ENCODE measurements around the gene RNASE7.

Gene RNASE7

GRCh38 chr14:21068521-21069387 is 26.6 kb downstream of the RNASE7 start:
- peak; percentile 36 to 43 for DNase-seq (ENCODE audit: low read depth in 2 of 2)

GRCh38 chr14:21069388-21070082 is 27.4 kb downstream of the RNASE7 start:
- no peak for DNase-seq (ENCODE audit: low read depth in 2 of 2)

- no peak for DNase-seq (ENCODE audit: low read depth in 2 of 2)
Measured at GRCh38 chr14:21070083-21070609, 28.0 kb downstream of the RNASE7 start, which contains the start of gene ARHGEF40. ARHGEF40 (plus strand) TSS chr14:21070304; CDS start chr14:21070397, 93 bp downstream.

GRCh38 chr14:21070610-21071224 is 28.6 kb downstream of the RNASE7 start:
- no peak for DNase-seq (ENCODE audit: low read depth in 2 of 2)

GRCh38 chr14:21071225-21072030 is 29.3 kb downstream of the RNASE7 start:
- DNase-seq (ENCODE audit: low read depth in 2 of 2) = peak in 1 of 2 donors; percentile 40

GRCh38 chr14:21072031-21072473 is 29.9 kb downstream of the RNASE7 start:
- no peak for DNase-seq (ENCODE audit: low read depth in 2 of 2)

- DNase-seq (ENCODE audit: low read depth in 2 of 2) = no peak
Measured at GRCh38 chr14:21072781-21073339, 30.7 kb downstream of the RNASE7 start.

- no peak for DNase-seq (ENCODE audit: low read depth in 2 of 2)
Measured at GRCh38 chr14:21073921-21074320, 31.8 kb downstream of the RNASE7 start.

- DNase-seq (ENCODE audit: low read depth in 2 of 2) = no peak
Measured at GRCh38 chr14:21074398-21075272, 32.5 kb downstream of the RNASE7 start.

GRCh38 chr14:21075719-21076437 is 33.7 kb downstream of the RNASE7 start:
- no peak for DNase-seq (ENCODE audit: low read depth in 2 of 2)

- DNase-seq (ENCODE audit: low read depth in 2 of 2) = no peak
Measured at GRCh38 chr14:21077672-21078071, 35.5 kb downstream of the RNASE7 start.

GRCh38 chr14:21078287-21078686 is 36.1 kb downstream of the RNASE7 start:
- DNase-seq (ENCODE audit: low read depth in 2 of 2) = no peak

- no peak for DNase-seq (ENCODE audit: low read depth in 2 of 2)
Measured at GRCh38 chr14:21078726-21079125, 36.6 kb downstream of the RNASE7 start.

GRCh38 chr14:21081521-21082142 is 39.5 kb downstream of the RNASE7 start:
- no peak for DNase-seq (ENCODE audit: low read depth in 2 of 2)

- DNase-seq (ENCODE audit: low read depth in 2 of 2) = no peak
Measured at GRCh38 chr14:21083565-21084325, 41.6 kb downstream of the RNASE7 start.

- DNase-seq (ENCODE audit: low read depth in 2 of 2) = no peak
Measured at GRCh38 chr14:21084396-21084795, 42.2 kb downstream of the RNASE7 start.

- no peak for DNase-seq (ENCODE audit: low read depth in 2 of 2)
Measured at GRCh38 chr14:21084998-21085853, 43.1 kb downstream of the RNASE7 start.
